ELR (cell line): ENCODE results near the gene CCDC190.
"Not testable (repeated sequence)": the region's sequence is repeated elsewhere in the genome, so short reads cannot be mapped to it uniquely, and the experiment has no call there.

Source experiments
- DNase-seq: peaks from one replicate; pipeline ENCODE4 v3.0.0-alpha.2; 2015; ENCODE audit warnings: low read depth

CCDC190 gene

GRCh38 chr1:162832470-162832869 is 28.5 kb downstream of the CCDC190 start:
- no peak for DNase-seq

- DNase-seq = no peak
Observed at GRCh38 chr1:162829268-162829667, 31.7 kb downstream of the CCDC190 start.

- peak; percentile 29 for DNase-seq
Observed at GRCh38 chr1:162823771-162824525, 37.0 kb downstream of the CCDC190 start.

GRCh38 chr1:162823231-162823630 is 37.7 kb downstream of the CCDC190 start:
- peak; percentile 23 for DNase-seq

- peak; percentile 48 for DNase-seq
Observed at GRCh38 chr1:162822391-162823200, 38.4 kb downstream of the CCDC190 start.

GRCh38 chr1:162818666-162819065 is 42.3 kb downstream of the CCDC190 start:
- not testable (repeated sequence) for DNase-seq

GRCh38 chr1:162818136-162818535 is 42.8 kb downstream of the CCDC190 start:
- DNase-seq = not testable (repeated sequence)

- DNase-seq = not testable (repeated sequence)
Observed at GRCh38 chr1:162812357-162812756, 48.6 kb downstream of the CCDC190 start.

- not testable (repeated sequence) for DNase-seq
Observed at GRCh38 chr1:162807503-162807902, 53.5 kb downstream of the CCDC190 start.
